Measurements from ENCODE around the gene QPCTL. TPM values are rescaled to one million over a fixed set of nuclear protein-coding genes. Genes with fewer than 3 reads are reported as not detected.

The QPCTL gene
- total and polyA plus RNA-seq, 2 of the 4 experiments (the other 2 are of a cell fraction), result 6.6 to 11.5 TPM

GRCh38 chr19:45660636-45661035, 31.8 kb upstream of the QPCTL start:
- Histone ChIP-seq H2AK5ac (ENCODE audit: low read depth, low read length) (no peak overlapping the region), H4K91ac (ENCODE audit: insufficient read depth, low read depth, low read length) (no peak overlapping the region), H3K4me1 (ENCODE audit: control insufficient read depth, insufficient read depth, low read length) (no peaks in the 10 kb centered on the region), H3K23ac (ENCODE audit: low read depth, low read length) (no peak overlapping the region), H3K9me3 (ENCODE audit: control insufficient read depth, insufficient read depth, low read length) (no peaks in the 10 kb centered on the region), H3K9me1 (ENCODE audit: insufficient read depth, low read length) (peaks cover 4% of the 10 kb centered on the region; the same call in 1 of the 2 replicates), H3K18ac (ENCODE audit: low read depth, low read length) (no peak overlapping the region), H4K20me1 (ENCODE audit: insufficient read depth, low read length) (no peaks in the 10 kb centered on the region), H3K79me1 (ENCODE audit: low read depth in 1 of 2, low read length in 2 of 2) (no peaks in the 10 kb centered on the region), H3K4me2 (ENCODE audit: low read depth, low read length) (no peak overlapping the region), H3K14ac (replicated peaks; ENCODE audit: low read depth, low read length) (no peak overlapping the region), H3K9ac (ENCODE audit: low read depth, low read length) (no peak overlapping the region), H2AFZ (replicated peaks; ENCODE audit: low read length, poor library complexity) (no peak overlapping the region), H3K56ac (ENCODE audit: extremely low read depth, insufficient read depth, low read length) (no peak overlapping the region), H2AK9ac (replicated peaks; ENCODE audit: low read depth, low read length, poor library complexity) (no peak overlapping the region), H3K4ac (ENCODE audit: low read depth, low read length) (no peak overlapping the region), H2BK20ac (ENCODE audit: low read depth, low read length) (no peak overlapping the region), H3K36me3 (ENCODE audit: control insufficient read depth, insufficient read depth, low read length) (no peaks in the 10 kb centered on the region), H4K5ac (ENCODE audit: low read depth, low read length) (no peak overlapping the region), H2BK15ac (ENCODE audit: low read depth, low read length) (no peak overlapping the region), H3K4me3 (ENCODE audit: insufficient read depth, low read depth, low read length) (no peak overlapping the region), H2BK5ac (ENCODE audit: low read depth, low read length, poor library complexity, severe bottlenecking) (no peak overlapping the region), H3K27ac (ENCODE audit: insufficient read depth, low read length) (no peak overlapping the region), H3K27me3 (ENCODE audit: control insufficient read depth, insufficient read depth, low read length) (peaks cover 37% of the 10 kb centered on the region), H2BK120ac (ENCODE audit: low read depth, low read length) (no peak overlapping the region), H4K8ac (ENCODE audit: low read depth in 2 of 2, low read length in 2 of 2) (no peak overlapping the region)
- in situ Hi-C loops (cut with MboI; ENCODE audit: low sequenced_read_pairs) (no loop called here), dilution Hi-C loops (cut with HindIII; ENCODE audit: low sequenced_read_pairs, unreplicated experiment) (no loop called here), intact Hi-C loops (cut with micrococcal nuclease) (no loop called here)
- no peak for ATAC-seq (ENCODE audit: low read depth)
- 50% methylated on average over 3 of the region's 8 CpGs; no CpG with 5 or more reads in 1 of the 2 experiments for WGBS, 2 experiments (ENCODE audit: extremely low coverage in 2 of 2, insufficient read length in 1 of 2)
- no TSS peak for BruUV-seq (replicated peaks)
- POLR2A ChIA-PET (ENCODE audit: unreplicated experiment), result no interaction called here
- no peak for TF ChIP-seq POLR2A (IDR thresholded peaks at IDR 0.05; ENCODE audit: low read depth, low read length)
- no peak for TF ChIP-seq NFE2L2 (IDR thresholded peaks at IDR 0.05; ENCODE audit: low read depth, low read length)
- no peak for TF ChIP-seq RAD21 (IDR thresholded peaks at IDR 0.05; ENCODE audit: low read length)
- TF ChIP-seq CEBPB (IDR thresholded peaks at IDR 0.05; ENCODE audit: low read depth, low read length), result no peak
- TF ChIP-seq BHLHE40 (IDR thresholded peaks at IDR 0.05; ENCODE audit: low read depth, low read length), result no peak
- CTCF ChIA-PET, result no interaction called here
- DNase-seq, result no peak

Data from IMR-90 (cell line).